ENCODE results near the gene ALLC.
"Not testable (repeated sequence)": the region's sequence is repeated elsewhere in the genome, so short reads cannot be mapped to it uniquely, and the experiment has no call there.

Gene ALLC

GRCh38 chr2:3657881-3658280 is at the start of gene ALLC:
Gene ALLC, plus strand, starts transcription at chr2:3658200. Its CDS starts 12,958 bp downstream, at chr2:3671158.
- no peak for DNase-seq

- no peak for DNase-seq
Measured at GRCh38 chr2:3608373-3609278, 49.4 kb upstream of the ALLC start.

- DNase-seq: not testable (repeated sequence)
Measured at GRCh38 chr2:3609279-3609673, 48.7 kb upstream of the ALLC start.

GRCh38 chr2:3610415-3610814 is 47.6 kb upstream of the ALLC start:
- DNase-seq: no peak

- no peak for DNase-seq
Measured at GRCh38 chr2:3610881-3611505, 47.0 kb upstream of the ALLC start.

GRCh38 chr2:3611589-3611988 is 46.4 kb upstream of the ALLC start:
- no peak for DNase-seq

GRCh38 chr2:3612639-3613523 is 45.1 kb upstream of the ALLC start:
- DNase-seq: no peak

- no peak for DNase-seq
Measured at GRCh38 chr2:3613524-3613905, 44.5 kb upstream of the ALLC start.

- DNase-seq: not testable (repeated sequence)
Measured at GRCh38 chr2:3614743-3615142, 43.3 kb upstream of the ALLC start.

- DNase-seq: not testable (repeated sequence)
Measured at GRCh38 chr2:3615541-3616200, 42.3 kb upstream of the ALLC start.

GRCh38 chr2:3616435-3617197 is 41.4 kb upstream of the ALLC start:
- not testable (repeated sequence) for DNase-seq

- no peak for DNase-seq
Measured at GRCh38 chr2:3617198-3617890, 40.7 kb upstream of the ALLC start.

- no peak for DNase-seq
Measured at GRCh38 chr2:3618367-3618766, 39.6 kb upstream of the ALLC start.

GRCh38 chr2:3619033-3619432 is 39.0 kb upstream of the ALLC start:
- no peak for DNase-seq

- DNase-seq: not testable (repeated sequence)
Measured at GRCh38 chr2:3619661-3620060, 38.3 kb upstream of the ALLC start.

GRCh38 chr2:3620834-3621233 is 37.2 kb upstream of the ALLC start:
- DNase-seq: no peak

- no peak for DNase-seq
Measured at GRCh38 chr2:3622967-3623366, 35.0 kb upstream of the ALLC start.

- no peak for DNase-seq
Measured at GRCh38 chr2:3624059-3624794, 33.8 kb upstream of the ALLC start.

- DNase-seq: no peak
Measured at GRCh38 chr2:3625186-3625585, 32.8 kb upstream of the ALLC start.

GRCh38 chr2:3626118-3626811 is 31.7 kb upstream of the ALLC start:
- DNase-seq: no peak

Data from hematopoietic multipotent progenitor cell treated with erythropoietin and hydrocortisone succinate and interleukin-3 and kit ligand, for 6 days (in vitro differentiated cells).